Measurements from ENCODE around the gene MINDY4. TPM values are rescaled to one million over a fixed set of nuclear protein-coding genes. Genes with fewer than 3 reads are reported as not detected.
A peak's percentile ranks its signal among the peaks of the same experiment; 100 is the strongest.

The MINDY4 gene
- total and polyA plus RNA-seq, 2 of the 8 experiments (the other 6 are each of a cell fraction or from before 2014, with no cell fraction given), result 1.3 to 3.6 TPM

GRCh38 chr7:30877993-30878392 lies 106.8 kb downstream of the MINDY4 start:
- Histone ChIP-seq H2BK20ac (ENCODE audit: low read length) (no peak overlapping the region), H2BK12ac (ENCODE audit: low read depth, low read length) (no peak overlapping the region), H3K36me3 (ENCODE audit: control insufficient read depth in 2 of 4, insufficient read depth in 4 of 4, low read length in 3 of 4) (no peaks in the 10 kb centered on the region), H4K5ac (ENCODE audit: insufficient read length, low read depth, low read length) (no peak overlapping the region), H3K4me2 (ENCODE audit: insufficient read depth in 1 of 2, low read depth in 2 of 2, low read length in 2 of 2) (no peak overlapping the region), H4K20me1 (replicated peaks in 1 of 2; ENCODE audit: control insufficient read depth in 1 of 2, insufficient read depth in 2 of 2, low read length in 2 of 2) (no peaks in the 10 kb centered on the region), H3K14ac (ENCODE audit: insufficient read length) (no peak overlapping the region), H2BK120ac (replicated peaks; ENCODE audit: low read depth, low read length) (no peak overlapping the region), H3K27me3 (replicated peaks in 1 of 4; ENCODE audit: control insufficient read depth in 3 of 4, extremely low read depth in 1 of 4, insufficient read depth in 3 of 4, low read length in 3 of 4) (no peaks in the 10 kb centered on the region), H4K91ac (replicated peaks; ENCODE audit: insufficient read length, low read length) (no peak overlapping the region), H3K56ac (replicated peaks; ENCODE audit: insufficient read length, low read depth, low read length) (no peak overlapping the region), H3K27ac (ENCODE audit: low read depth, low read length) (no peak overlapping the region), H3K79me2 (ENCODE audit: control insufficient read depth in 1 of 2, insufficient read depth in 2 of 2, low read length in 2 of 2) (no peaks in the 10 kb centered on the region), H3K23me2 (ENCODE audit: low read depth, low read length) (no peaks in the 10 kb centered on the region), H2BK5ac (ENCODE audit: low read depth, low read length) (no peak overlapping the region), H3K23ac (ENCODE audit: insufficient read length) (no peak overlapping the region), H3K79me1 (ENCODE audit: low read depth, low read length) (no peaks in the 10 kb centered on the region), H2AFZ (ENCODE audit: low read length) (no peak overlapping the region), H3K9me3 (ENCODE audit: insufficient read depth in 2 of 2, low read depth in 1 of 2, low read length in 1 of 2) (no peaks in the 10 kb centered on the region), H2AK5ac (ENCODE audit: low read depth, low read length) (peak overlapping the region; percentile 54; the same call in 1 of the 2 replicates), H3K9ac (replicated peaks in 1 of 4; ENCODE audit: extremely low read depth in 1 of 4, low read depth in 3 of 4, low read length in 3 of 4) (no peak overlapping the region), H3K18ac (ENCODE audit: extremely low read depth, low read length) (no peak overlapping the region), H3K4ac (replicated peaks; ENCODE audit: insufficient read length, low read depth, low read length) (no peak overlapping the region), H2BK15ac (ENCODE audit: low read length) (no peak overlapping the region), H3K4me3 (ENCODE audit: extremely low read depth in 1 of 4, insufficient read depth in 2 of 4, low read depth in 3 of 4, low read length in 4 of 4) (no peak overlapping the region), H4K8ac (ENCODE audit: extremely low read depth, insufficient read depth, low read length) (no peak overlapping the region; the same call in 1 of the 2 replicates), H3K4me1 (replicated peaks in 1 of 4; ENCODE audit: control insufficient read depth in 3 of 4, insufficient read depth in 4 of 4, low read length in 3 of 4) (peaks cover 0 to 27% (median 12%) of the 10 kb centered on the region in 4 experiments; a peak in 6 of 7 replicates)
- no peak for TF ChIP-seq EP300 (IDR thresholded peaks at IDR 0.05; ENCODE audit: borderline replicate concordance in 1 of 2, low read depth in 2 of 2, low read length in 2 of 2)
- TF ChIP-seq ZNF274 (IDR thresholded peaks at IDR 0.05; ENCODE audit: borderline replicate concordance, extremely low read depth, low read length), result no peak
- TF ChIP-seq CBX5 (IDR thresholded peaks at IDR 0.05; ENCODE audit: low read depth, low read length), result no peak
- TF ChIP-seq HDAC2 (IDR thresholded peaks at IDR 0.05; ENCODE audit: borderline replicate concordance in 1 of 2, low read depth in 2 of 2, low read length in 2 of 2), result no peak
- no peak for TF ChIP-seq CREB1 (IDR thresholded peaks at IDR 0.05)
- no peak for TF ChIP-seq SP2 (IDR thresholded peaks at IDR 0.05; ENCODE audit: low read length)
- TF ChIP-seq ATF2 (IDR thresholded peaks at IDR 0.05; ENCODE audit: low read length), result no peak
- POLR2A ChIA-PET (ENCODE audit: partially characterized antibody), result no interaction called here
- CTCF ChIA-PET (ENCODE audit: partially characterized antibody), result interaction anchor here (0.7 to 3.8 kb wide), 6 partner anchors 10 to 117 kb away, joined by 3 to 20 read pairs (median 5); no protein-coding TSS in a partner anchor
- WGBS, 2 experiments (ENCODE audit: extremely low coverage in 1 of 2, insufficient coverage in 1 of 2, insufficient read length in 1 of 2, insufficient replicate concordance in 2 of 2, low coverage in 1 of 2, low lambda C conversion rate in 2 of 2, missing lambda C conversion rate in 1 of 2), result 93% methylated on average over 5 of the region's 5 CpGs; no CpG with 5 or more reads in 1 of the 2 experiments
- FAIRE-seq (no peak), DNase-seq (ENCODE audit: low read depth in 1 of 2, low spot score in 2 of 2) (no peak)

Measured in H1 (cell line).